Measurements from ENCODE around the gene TBC1D9.

The TBC1D9 gene

DNA sequence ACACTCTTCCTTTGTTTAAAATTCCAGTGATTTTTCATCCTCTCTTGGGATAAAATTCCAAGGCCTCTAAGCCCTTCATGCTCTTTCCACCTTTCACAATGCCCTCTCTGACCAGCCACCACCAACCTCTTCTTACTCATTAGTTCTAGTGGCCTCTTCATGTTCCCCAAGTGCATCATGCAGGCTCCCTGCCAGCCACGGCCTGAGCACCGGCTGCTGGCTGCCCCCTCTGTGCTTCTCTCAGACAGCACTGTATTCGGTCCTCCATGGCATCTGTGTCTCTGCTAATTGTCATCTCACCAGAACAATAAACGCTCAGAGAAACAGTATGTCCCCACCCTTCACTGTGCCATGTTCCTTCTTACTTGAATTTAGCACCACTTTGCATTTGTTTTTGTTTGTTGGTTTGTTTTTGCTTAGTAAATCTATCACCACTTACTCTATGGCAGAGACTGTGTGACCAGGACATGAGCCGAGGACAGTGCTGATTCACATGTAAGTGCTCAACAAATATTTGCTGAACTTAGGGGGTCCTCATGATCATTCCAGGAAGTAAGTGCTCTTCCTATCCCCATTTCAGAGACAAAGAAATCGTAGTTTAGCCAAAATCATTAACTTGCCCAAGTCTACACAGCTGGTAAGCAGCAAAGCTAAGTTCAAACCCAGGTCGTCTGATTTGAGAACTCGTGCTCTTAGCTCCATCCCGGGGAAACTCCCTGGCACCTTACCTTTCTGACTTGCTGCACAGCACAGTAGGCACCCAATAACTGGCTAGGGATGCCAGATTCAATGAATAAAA is 110.4 kb downstream of the TBC1D9 start:
- no peak overlapping the region for H3K9ac ChIP-seq
- H3K9me3 ChIP-seq (ENCODE audit: control insufficient read depth, low read length), result no peaks in the 10 kb centered on the region
- H3K4me2 ChIP-seq (ENCODE audit: low read length), result no peak overlapping the region
- H3K36me3 ChIP-seq (ENCODE audit: control insufficient read depth, insufficient read depth, low read length), result no peaks in the 10 kb centered on the region
- H2AFZ ChIP-seq, result no peak overlapping the region
- TF ChIP-seq, protein P1, sequence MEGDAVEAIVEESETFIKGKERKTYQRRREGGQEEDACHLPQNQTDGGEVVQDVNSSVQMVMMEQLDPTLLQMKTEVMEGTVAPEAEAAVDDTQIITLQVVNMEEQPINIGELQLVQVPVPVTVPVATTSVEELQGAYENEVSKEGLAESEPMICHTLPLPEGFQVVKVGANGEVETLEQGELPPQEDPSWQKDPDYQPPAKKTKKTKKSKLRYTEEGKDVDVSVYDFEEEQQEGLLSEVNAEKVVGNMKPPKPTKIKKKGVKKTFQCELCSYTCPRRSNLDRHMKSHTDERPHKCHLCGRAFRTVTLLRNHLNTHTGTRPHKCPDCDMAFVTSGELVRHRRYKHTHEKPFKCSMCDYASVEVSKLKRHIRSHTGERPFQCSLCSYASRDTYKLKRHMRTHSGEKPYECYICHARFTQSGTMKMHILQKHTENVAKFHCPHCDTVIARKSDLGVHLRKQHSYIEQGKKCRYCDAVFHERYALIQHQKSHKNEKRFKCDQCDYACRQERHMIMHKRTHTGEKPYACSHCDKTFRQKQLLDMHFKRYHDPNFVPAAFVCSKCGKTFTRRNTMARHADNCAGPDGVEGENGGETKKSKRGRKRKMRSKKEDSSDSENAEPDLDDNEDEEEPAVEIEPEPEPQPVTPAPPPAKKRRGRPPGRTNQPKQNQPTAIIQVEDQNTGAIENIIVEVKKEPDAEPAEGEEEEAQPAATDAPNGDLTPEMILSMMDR (IDR thresholded peaks at IDR 0.05), result no peak
- no peaks in the 10 kb centered on the region for H3K4me1 ChIP-seq
- H3K27me3 ChIP-seq (ENCODE audit: control insufficient read depth, insufficient read depth, low read length), result no peaks in the 10 kb centered on the region
- no peak overlapping the region for H3K27ac ChIP-seq
- no peak overlapping the region for H3K4me3 ChIP-seq (ENCODE audit: low read depth, low read length)
- no peaks in the 10 kb centered on the region for H3K79me2 ChIP-seq

DNA sequence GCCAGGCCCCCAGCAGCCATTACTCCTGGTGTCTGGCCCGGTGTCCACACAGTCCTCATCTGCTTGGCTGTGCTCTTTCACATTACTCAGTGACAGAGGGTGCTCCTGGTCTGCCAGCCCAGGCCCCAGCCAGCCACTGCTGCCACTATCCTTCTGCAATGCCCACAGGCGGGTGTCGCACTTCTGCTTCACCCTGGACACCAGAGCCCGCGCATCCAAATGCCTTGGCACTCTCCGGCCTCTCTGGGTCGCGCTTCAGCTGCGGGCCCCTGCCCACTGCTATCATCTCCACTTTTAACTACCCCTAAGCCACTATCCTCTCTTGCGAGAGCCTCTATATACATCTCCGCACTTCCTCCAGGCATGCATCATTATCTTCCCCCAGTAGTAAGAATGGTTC is 111.0 kb downstream of the TBC1D9 start:
- Histone ChIP-seq H3K79me2 (no peaks in the 10 kb centered on the region), H2AFZ (no peak overlapping the region), H3K9me3 (ENCODE audit: control insufficient read depth, low read length) (no peaks in the 10 kb centered on the region), H3K27ac (no peak overlapping the region), H3K4me2 (ENCODE audit: low read length) (no peak overlapping the region), H3K36me3 (ENCODE audit: control insufficient read depth, insufficient read depth, low read length) (no peaks in the 10 kb centered on the region), H3K27me3 (ENCODE audit: control insufficient read depth, insufficient read depth, low read length) (no peaks in the 10 kb centered on the region), H3K4me1 (no peaks in the 10 kb centered on the region), H3K9ac (no peak overlapping the region), H3K4me3 (ENCODE audit: low read depth, low read length) (no peak overlapping the region)
- TF ChIP-seq, protein P1 (IDR thresholded peaks at IDR 0.05), result no peak

GRCh38 chr4:140644470-140645185 is 111.6 kb downstream of the TBC1D9 start:
- no peak overlapping the region for H2AFZ ChIP-seq
- H3K4me3 ChIP-seq (ENCODE audit: low read depth, low read length), result no peak overlapping the region
- H3K9me3 ChIP-seq (ENCODE audit: control insufficient read depth, low read length), result no peaks in the 10 kb centered on the region
- H3K9ac ChIP-seq, result no peak overlapping the region
- no peaks in the 10 kb centered on the region for H3K36me3 ChIP-seq (ENCODE audit: control insufficient read depth, insufficient read depth, low read length)
- no peaks in the 10 kb centered on the region for H3K79me2 ChIP-seq
- no peaks in the 10 kb centered on the region for H3K4me1 ChIP-seq
- no peak overlapping the region for H3K4me2 ChIP-seq (ENCODE audit: low read length)
- H3K27ac ChIP-seq, result no peak overlapping the region
- H3K27me3 ChIP-seq (ENCODE audit: control insufficient read depth, insufficient read depth, low read length), result no peaks in the 10 kb centered on the region
- TF ChIP-seq, protein P1 (IDR thresholded peaks at IDR 0.05), result no peak

GRCh38 chr4:140643571-140644055 is 112.6 kb downstream of the TBC1D9 start:
- Histone ChIP-seq H3K27ac (no peak overlapping the region), H3K4me1 (no peaks in the 10 kb centered on the region), H3K4me2 (ENCODE audit: low read length) (no peak overlapping the region), H2AFZ (no peak overlapping the region), H3K9ac (no peak overlapping the region), H3K9me3 (ENCODE audit: control insufficient read depth, low read length) (no peaks in the 10 kb centered on the region), H3K36me3 (ENCODE audit: control insufficient read depth, insufficient read depth, low read length) (no peaks in the 10 kb centered on the region), H3K27me3 (ENCODE audit: control insufficient read depth, insufficient read depth, low read length) (no peaks in the 10 kb centered on the region), H3K4me3 (ENCODE audit: low read depth, low read length) (no peak overlapping the region), H3K79me2 (no peaks in the 10 kb centered on the region)
- TF ChIP-seq, protein P1 (IDR thresholded peaks at IDR 0.05), result no peak

Measured in parathyroid adenoma (tissue), 2 donors.